Activated CD4-positive, alpha-beta memory T cell treated with anti-CD3 and anti-CD28 coated beads for 36 hours (primary cell): ENCODE data around the gene S100A13. TPM values are rescaled to one million over a fixed set of nuclear protein-coding genes. Genes with fewer than 3 reads are reported as not detected.
A peak's percentile ranks its signal among the peaks of the same experiment; 100 is the strongest.

Source experiments
- CTCF ChIA-PET: fragments of 350-600 bp; sonication (Branson Sonifier 250); formaldehyde crosslinking; loops from one replicate; lab custom pipeline; 2021; ENCODE audit warnings: antibody characterized with exemption, inconsistent platforms; lab: Charles Lee
- POLR2A ChIA-PET: fragments of 350-600 bp; sonication (Branson Sonifier 250); formaldehyde crosslinking; loops from one replicate; lab custom pipeline; 2021; ENCODE audit warnings: antibody characterized with exemption; lab: Charles Lee
- DNase-seq: peaks from one replicate; pipeline ENCODE4 v3.0.0-alpha.2; 2020
- H3K27ac Mint-ChIP-seq: one replicate; pipeline ENCODE4 v1.8.0; 2021; ENCODE audit warnings: mixed read lengths
- H3K27me3 Mint-ChIP-seq: one replicate; pipeline ENCODE4 v1.8.0; 2021; ENCODE audit warnings: mixed read lengths
- H3K36me3 Mint-ChIP-seq: one replicate; pipeline ENCODE4 v1.8.0; 2021; ENCODE audit warnings: mixed read lengths
- H3K4me1 Mint-ChIP-seq: one replicate; pipeline ENCODE4 v1.8.0; 2021; ENCODE audit warnings: low read depth, mixed read lengths
- H3K4me3 Mint-ChIP-seq: one replicate; pipeline ENCODE4 v1.8.0; 2021; ENCODE audit warnings: mild to moderate bottlenecking, mixed read lengths
- H3K9me3 Mint-ChIP-seq: one replicate; pipeline ENCODE4 v1.8.0; 2021; ENCODE audit warnings: mixed read lengths
- intact Hi-C: fragments of 100-400 bp; cut with micrococcal nuclease; formaldehyde crosslinking; loops from one replicate; pipeline ENCODE4 v1.15.1; 2023
- total RNA-seq, 2 experiments: library from RNA; stranded (reverse); gene quantifications; one replicate each; pipeline ENCODE4 v1.2.3, GENCODE V29; 2021

The S100A13 gene
- total RNA-seq, 2 experiments from 2014 or later = 11.6 to 13.6 TPM

DNA sequence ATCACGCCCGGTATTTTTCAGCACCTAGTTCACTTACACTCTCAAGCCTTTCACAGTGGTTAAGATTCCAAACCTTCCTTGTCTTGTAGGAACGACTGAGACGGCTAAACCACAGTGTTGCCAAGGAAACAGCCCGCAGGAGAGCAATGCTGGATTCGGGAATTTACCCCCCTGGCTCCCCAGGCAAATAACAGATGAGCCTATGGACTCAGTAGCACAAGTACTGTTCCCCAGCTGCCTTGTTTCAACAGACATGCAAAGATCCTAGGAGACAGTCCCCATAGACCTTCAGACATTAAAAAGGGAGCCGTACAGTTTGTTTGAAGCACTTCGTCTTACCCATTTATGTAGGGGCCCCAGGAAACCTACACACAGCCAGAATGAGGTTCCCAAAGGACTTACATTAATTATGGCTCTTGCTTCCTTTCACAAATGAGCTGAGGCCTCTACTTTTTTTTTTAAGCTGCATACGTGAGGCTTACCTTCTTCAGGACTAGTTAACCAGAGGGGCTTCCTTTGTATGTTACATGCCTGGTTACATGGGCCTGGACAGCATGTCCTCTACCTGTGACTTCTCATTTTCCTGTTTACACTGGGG, 33.9 kb upstream of the S100A13 start:
- peaks cover 50% of the 10 kb centered on the region for H3K36me3 Mint-ChIP-seq
- intact Hi-C loops = no loop called here
- DNase-seq = no peak
- H3K9me3 Mint-ChIP-seq = no peaks in the 10 kb centered on the region
- no peak overlapping the region for H3K4me3 Mint-ChIP-seq
- H3K27me3 Mint-ChIP-seq = no peaks in the 10 kb centered on the region
- CTCF ChIA-PET = no interaction called here
- H3K4me1 Mint-ChIP-seq = peaks cover 17% of the 10 kb centered on the region
- H3K27ac Mint-ChIP-seq = no peak overlapping the region
- POLR2A ChIA-PET = interaction anchor here (0.7 to 1.5 kb wide), 3 partner anchors 14 to 126 kb away, joined by 3 read pairs; partner anchors contain the start of gene S100A6

DNA sequence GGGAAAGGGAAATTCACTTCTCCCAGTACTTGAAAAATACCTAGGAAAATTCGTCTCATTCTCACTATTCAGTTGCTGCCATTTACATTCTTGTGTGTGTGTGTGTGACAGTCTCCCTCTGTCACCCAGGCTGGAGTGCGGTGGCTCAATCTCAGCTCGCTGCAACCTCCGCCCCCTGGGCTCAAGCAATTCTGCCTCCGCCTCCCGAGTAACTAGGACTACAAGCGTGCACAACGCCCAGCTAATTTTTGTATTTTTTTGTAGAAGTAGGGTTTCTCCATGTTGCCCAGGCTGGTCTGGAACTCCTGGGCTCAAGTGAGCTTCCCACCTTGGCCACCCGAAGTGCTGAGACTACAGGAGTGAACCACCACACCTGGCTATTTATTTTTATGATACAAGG, 32.4 kb upstream of the S100A13 start:
- no peaks in the 10 kb centered on the region for H3K27me3 Mint-ChIP-seq
- no peaks in the 10 kb centered on the region for H3K9me3 Mint-ChIP-seq
- H3K4me3 Mint-ChIP-seq = peak overlapping the region; percentile 93
- intact Hi-C loops = loop anchor here (5.0 to 10.0 kb wide), 2 partner anchors 92 to 1345 kb away; partner anchors contain the start of genes S100A2 and ZBTB7B
- peaks cover 17% of the 10 kb centered on the region for H3K4me1 Mint-ChIP-seq
- H3K36me3 Mint-ChIP-seq = peaks cover 35% of the 10 kb centered on the region
- ChIA-PET CTCF (interaction anchor here (1.0 to 1.7 kb wide), 6 partner anchors 13 to 149 kb away, joined by 3 to 6 read pairs (median 4); partner anchors contain the start of gene CHTOP), POLR2A (interaction anchor here (0.6 to 2.6 kb wide), 5 partner anchors 11 to 331 kb away, joined by 4 to 12 read pairs (median 7); partner anchors contain the start of genes CHTOP, ILF2 and RPS27)
- H3K27ac Mint-ChIP-seq = peak overlapping the region; percentile 82
- no peak for DNase-seq

DNA sequence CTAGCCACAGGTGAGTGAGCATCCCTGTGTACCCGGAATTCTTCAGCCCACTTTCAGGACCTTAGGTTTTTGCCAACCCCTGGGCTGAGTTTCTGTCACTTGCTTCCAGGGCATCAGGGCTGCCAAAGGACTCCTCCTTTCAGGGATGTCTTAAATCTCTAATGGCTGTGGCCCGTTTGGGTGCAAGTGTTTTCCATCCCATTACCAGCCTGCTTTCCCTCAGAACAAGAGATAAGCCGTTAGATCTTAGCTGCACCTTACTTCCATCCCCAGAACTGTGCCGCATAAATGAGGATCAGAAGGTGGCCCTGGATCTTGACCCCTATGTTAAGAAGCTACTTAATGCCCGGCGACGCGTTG, 31.9 kb upstream of the S100A13 start:
- no peaks in the 10 kb centered on the region for H3K27me3 Mint-ChIP-seq
- POLR2A ChIA-PET = interaction anchor here (1.3 to 2.6 kb wide), 6 partner anchors 9 to 331 kb away, joined by 4 to 16 read pairs (median 9); partner anchors contain the start of genes CHTOP, ILF2 and RPS27
- intact Hi-C loops = loop anchor here (5.0 to 10.0 kb wide), 2 partner anchors 92 to 1346 kb away; partner anchors contain the start of genes S100A2 and ZBTB7B
- peaks cover 17% of the 10 kb centered on the region for H3K4me1 Mint-ChIP-seq
- H3K36me3 Mint-ChIP-seq = peaks cover 31% of the 10 kb centered on the region
- DNase-seq = no peak
- no peaks in the 10 kb centered on the region for H3K9me3 Mint-ChIP-seq
- H3K4me3 Mint-ChIP-seq = peak overlapping the region; percentile 93
- CTCF ChIA-PET = interaction anchor here (0.6 to 1.7 kb wide), 7 partner anchors 13 to 149 kb away, joined by 3 to 6 read pairs (median 3); partner anchors contain the start of gene CHTOP
- peak overlapping the region; percentile 82 for H3K27ac Mint-ChIP-seq

DNA sequence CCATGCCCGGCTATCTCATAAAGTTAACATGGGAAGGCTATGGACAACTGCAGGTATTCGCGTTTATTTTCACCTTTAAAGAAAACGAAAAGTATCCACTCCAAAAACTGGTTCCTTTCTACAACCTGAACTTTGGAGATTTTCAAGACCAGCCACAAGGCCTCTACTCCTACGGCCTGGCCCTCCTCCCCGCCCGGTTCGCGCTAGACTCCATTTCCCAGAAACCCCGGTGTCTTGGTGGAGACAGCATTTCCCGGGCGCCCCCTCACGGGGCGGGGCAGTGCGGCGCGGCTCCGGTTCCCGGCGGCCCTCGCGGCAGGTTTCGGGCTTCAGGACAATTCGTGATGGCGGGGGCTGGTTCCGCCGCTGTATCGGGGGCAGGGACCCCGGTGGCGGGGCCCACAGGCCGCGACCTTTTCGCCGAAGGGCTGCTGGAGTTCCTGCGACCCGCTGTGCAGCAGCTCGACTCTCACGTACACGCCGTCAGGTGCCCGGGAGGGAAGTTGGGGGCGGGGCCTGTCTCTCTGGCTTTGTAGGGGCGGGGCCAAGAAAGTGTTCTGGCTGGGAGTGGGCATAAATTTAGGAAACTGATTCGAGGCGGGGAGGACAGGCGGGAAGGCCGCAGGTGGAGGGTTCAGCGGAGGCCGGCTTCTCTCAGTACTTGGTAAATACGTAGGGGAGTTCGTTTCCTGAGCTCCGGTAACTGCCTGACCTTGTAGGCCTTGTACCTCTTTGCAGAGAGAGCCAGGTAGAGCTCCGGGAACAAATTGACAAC, 31.3 kb upstream of the S100A13 start, which contains the start of gene SNAPIN:
TSS of gene SNAPIN (plus strand) at position 304 of the 775 bp plus-strand sequence. CDS start at position 345, 41 bp downstream.
- no peaks in the 10 kb centered on the region for H3K27me3 Mint-ChIP-seq
- no peaks in the 10 kb centered on the region for H3K9me3 Mint-ChIP-seq
- intact Hi-C loops = loop anchor here (1.0 to 10.0 kb wide), 4 partner anchors 13 to 1346 kb away; partner anchors contain the start of genes CHTOP, S100A2 and ZBTB7B
- peak; percentile 95 for DNase-seq
- H3K4me1 Mint-ChIP-seq = peaks cover 17% of the 10 kb centered on the region
- H3K36me3 Mint-ChIP-seq = peaks cover 27% of the 10 kb centered on the region
- H3K4me3 Mint-ChIP-seq = peak within 1 kb of the TSS; percentile 93
- ChIA-PET POLR2A (interaction anchor here (1.3 to 2.6 kb wide), 6 partner anchors 9 to 332 kb away, joined by 4 to 16 read pairs (median 9); partner anchors contain the start of genes CHTOP, ILF2 and RPS27), CTCF (interaction anchor here (0.6 to 1.7 kb wide), 7 partner anchors 14 to 148 kb away, joined by 3 to 6 read pairs (median 3); partner anchors contain the start of gene CHTOP)
- H3K27ac Mint-ChIP-seq = peak within 1 kb of the TSS; percentile 82

DNA sequence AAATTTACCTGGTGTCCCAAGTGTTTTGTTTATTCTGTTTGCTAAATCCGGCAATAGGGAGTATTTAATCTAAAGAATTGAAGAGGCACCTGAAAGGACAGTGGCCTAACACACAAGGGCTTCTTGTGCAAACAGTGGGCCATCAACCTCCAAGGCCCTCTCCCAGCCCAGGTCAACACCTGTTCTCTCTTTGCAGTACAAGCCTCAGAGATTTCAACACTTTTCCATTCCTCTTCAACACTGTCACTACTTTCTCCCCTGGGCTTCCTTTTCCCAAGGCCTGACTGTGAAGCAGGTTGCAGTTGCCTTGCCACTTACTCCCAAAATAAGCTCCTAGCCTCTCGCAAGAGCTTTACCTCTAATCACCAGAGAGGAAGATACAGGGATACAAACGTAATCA, 28.0 kb upstream of the S100A13 start:
- H3K36me3 Mint-ChIP-seq = peaks cover 1% of the 10 kb centered on the region
- no peak overlapping the region for H3K4me3 Mint-ChIP-seq
- DNase-seq = no peak
- CTCF ChIA-PET = interaction anchor here (1.3 kb wide), 1 partner anchor 145 kb away, joined by 4 read pairs; no protein-coding TSS in a partner anchor
- no peak overlapping the region for H3K27ac Mint-ChIP-seq
- POLR2A ChIA-PET = no interaction called here
- no peaks in the 10 kb centered on the region for H3K9me3 Mint-ChIP-seq
- intact Hi-C loops = loop anchor here (5.0 to 10.0 kb wide), 2 partner anchors 88 to 1349 kb away; partner anchors contain the start of genes S100A2 and ZBTB7B
- peaks cover 15% of the 10 kb centered on the region for H3K4me1 Mint-ChIP-seq
- no peaks in the 10 kb centered on the region for H3K27me3 Mint-ChIP-seq

DNA sequence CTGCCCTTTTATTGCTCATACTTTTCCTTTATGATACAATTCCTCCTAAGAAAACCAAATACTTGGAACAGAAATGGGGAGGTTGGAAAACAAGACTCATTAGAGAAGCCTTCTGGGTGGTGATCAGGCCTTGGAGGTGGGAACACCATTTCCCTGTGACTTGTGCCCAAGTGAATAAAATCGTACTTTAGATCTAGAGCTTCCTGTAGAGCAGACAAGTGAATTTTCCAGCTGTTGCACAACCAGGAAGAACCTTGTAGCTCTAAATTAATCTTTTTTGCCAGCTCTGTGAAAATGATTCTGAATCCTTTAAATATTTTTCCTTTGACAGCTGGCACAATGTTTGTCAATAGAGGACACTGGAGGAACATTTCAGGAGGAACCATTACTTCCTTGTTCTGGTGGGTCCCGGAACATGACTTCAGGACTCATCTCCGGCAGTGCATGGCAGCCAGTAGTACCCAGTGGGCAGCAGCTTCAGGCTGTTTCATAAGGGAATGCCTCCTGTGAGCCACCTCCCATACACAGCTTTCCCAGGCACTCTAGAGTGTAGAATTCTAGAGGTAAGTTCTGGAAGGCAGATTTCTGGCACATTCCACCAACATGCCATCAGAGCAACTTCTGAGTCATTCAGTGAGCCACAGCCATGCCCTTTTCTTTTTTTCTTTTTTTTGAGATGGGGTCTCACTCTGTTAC, 25.6 kb upstream of the S100A13 start:
- ChIA-PET POLR2A (interaction anchor here (2.4 kb wide), 1 partner anchor 19 kb away, joined by 6 read pairs; the partner anchor contains the start of gene CHTOP), CTCF (interaction anchor here (1.4 to 2.1 kb wide), 2 partner anchors 121 to 143 kb away, joined by 4 to 7 read pairs; no protein-coding TSS in a partner anchor)
- Mint-ChIP-seq H3K4me1 (peaks cover 16% of the 10 kb centered on the region), H3K4me3 (no peak overlapping the region), H3K27ac (no peak overlapping the region), H3K9me3 (no peaks in the 10 kb centered on the region), H3K36me3 (no peaks in the 10 kb centered on the region), H3K27me3 (no peaks in the 10 kb centered on the region)
- intact Hi-C loops = loop anchor here (10.0 kb wide), 1 partner anchor 1352 kb away; the partner anchor contains the start of gene ZBTB7B
- no peak for DNase-seq

DNA sequence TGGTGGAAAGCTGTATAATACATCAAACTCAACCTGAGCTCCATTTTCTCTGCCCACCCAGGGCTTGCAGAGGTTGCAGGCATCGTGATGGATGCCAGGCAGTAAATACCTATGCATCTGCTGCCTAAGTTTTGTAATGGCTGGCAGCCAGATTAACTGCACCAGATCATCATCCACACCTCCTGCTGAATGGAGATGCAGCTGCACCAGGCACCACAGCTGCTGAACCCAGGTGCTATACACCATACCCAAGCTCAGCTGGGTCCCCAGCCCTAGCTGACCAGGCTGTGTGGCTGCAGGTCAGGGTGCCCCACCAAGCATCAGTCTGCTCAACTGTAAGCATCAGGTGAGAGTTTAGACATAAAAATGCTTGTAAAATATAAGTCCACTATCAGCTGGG, 24.5 kb upstream of the S100A13 start:
- intact Hi-C loops = loop anchor here (10.0 kb wide), 1 partner anchor 1353 kb away; the partner anchor contains the start of gene ZBTB7B
- Mint-ChIP-seq H3K4me3 (no peak overlapping the region), H3K9me3 (no peaks in the 10 kb centered on the region), H3K36me3 (peaks cover 2% of the 10 kb centered on the region), H3K27me3 (no peaks in the 10 kb centered on the region), H3K27ac (no peak overlapping the region), H3K4me1 (peaks cover 21% of the 10 kb centered on the region)
- CTCF ChIA-PET = interaction anchor here (0.9 to 2.1 kb wide), 5 partner anchors 14 to 157 kb away, joined by 3 to 7 read pairs (median 4); no protein-coding TSS in a partner anchor
- POLR2A ChIA-PET = interaction anchor here (0.7 to 2.4 kb wide), 4 partner anchors 13 to 76 kb away, joined by 3 to 6 read pairs (median 4); partner anchors contain the start of genes CHTOP and INTS3
- no peak for DNase-seq

DNA sequence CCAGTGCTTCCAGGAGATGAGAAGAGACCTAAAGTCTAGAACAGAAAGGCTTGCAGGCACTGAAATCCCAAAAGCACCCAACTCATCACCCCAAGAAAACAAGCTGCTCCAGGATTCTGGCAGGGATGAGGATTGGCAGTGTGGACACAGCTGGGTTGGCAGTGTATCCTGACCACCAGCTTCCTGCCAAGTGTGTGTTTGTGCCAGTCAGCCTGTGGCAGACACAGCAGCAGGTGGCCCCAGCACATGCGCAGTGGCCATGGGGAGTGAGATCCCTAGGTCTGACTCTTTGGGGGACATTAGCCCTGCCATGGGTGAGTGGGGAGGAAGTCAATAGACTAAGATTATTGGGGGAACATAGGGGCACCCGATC, 22.5 kb upstream of the S100A13 start:
- Mint-ChIP-seq H3K27me3 (no peaks in the 10 kb centered on the region), H3K27ac (peak overlapping the region; percentile 43)

DNA sequence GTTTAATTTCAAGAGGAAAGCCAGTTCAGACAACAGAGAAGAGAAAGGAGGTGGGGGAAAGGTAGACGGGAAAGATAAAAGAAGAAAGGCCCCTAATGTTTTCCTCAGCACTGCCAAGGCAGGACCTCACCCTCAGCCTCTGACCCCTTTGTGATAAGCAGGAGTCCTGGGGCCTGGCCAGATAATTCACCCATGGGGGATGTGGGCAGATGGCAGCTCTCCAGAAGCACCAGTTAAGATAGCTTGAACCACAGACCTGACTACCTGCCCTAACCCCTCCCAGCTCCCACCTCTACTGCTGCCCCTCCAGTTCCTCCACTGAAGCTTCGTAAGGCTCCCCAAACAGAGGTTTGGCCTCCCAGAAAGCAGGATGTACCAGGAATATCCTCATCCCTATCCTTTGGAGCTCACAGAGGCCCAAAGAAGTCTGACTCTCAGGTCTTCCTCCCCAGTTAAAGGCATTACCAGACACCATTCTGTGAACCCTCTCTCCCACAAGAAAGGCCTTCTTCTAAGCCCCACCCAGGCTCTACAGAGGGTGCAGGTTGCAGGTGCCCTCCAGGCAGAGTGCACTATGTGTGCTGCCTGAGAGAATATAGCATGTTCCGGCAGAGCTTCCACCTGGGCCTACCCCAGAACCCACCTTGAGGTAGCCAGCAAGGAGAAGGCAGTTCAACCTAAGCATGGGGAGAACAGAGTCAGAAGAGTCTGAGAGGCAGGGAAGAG, 22.0 kb upstream of the S100A13 start:
- intact Hi-C loops = no loop called here
- Mint-ChIP-seq H3K27ac (peak overlapping the region; percentile 43), H3K36me3 (peaks cover 22% of the 10 kb centered on the region), H3K27me3 (no peaks in the 10 kb centered on the region), H3K4me3 (no peak overlapping the region), H3K4me1 (peaks cover 27% of the 10 kb centered on the region), H3K9me3 (no peaks in the 10 kb centered on the region)
- POLR2A ChIA-PET = interaction anchor here (0.8 to 4.1 kb wide), 3 partner anchors 9 to 15 kb away, joined by 6 to 24 read pairs (median 6); partner anchors contain the start of gene CHTOP
- CTCF ChIA-PET = interaction anchor here (0.6 kb wide), 1 partner anchor 23 kb away, joined by 3 read pairs; no protein-coding TSS in a partner anchor
- DNase-seq = no peak

More for the DNA sequence above, 22.5 kb upstream of the S100A13 start:
- POLR2A ChIA-PET = interaction anchor here (0.8 to 4.1 kb wide), 3 partner anchors 10 to 15 kb away, joined by 6 to 24 read pairs (median 6); partner anchors contain the start of gene CHTOP
- no peak for DNase-seq
- Mint-ChIP-seq H3K9me3 (no peaks in the 10 kb centered on the region), H3K4me1 (peaks cover 25% of the 10 kb centered on the region), H3K4me3 (no peak overlapping the region), H3K36me3 (peaks cover 18% of the 10 kb centered on the region)
- CTCF ChIA-PET = no interaction called here
- intact Hi-C loops = loop anchor here (10.0 kb wide), 1 partner anchor 1355 kb away; the partner anchor contains the start of gene ZBTB7B

DNA sequence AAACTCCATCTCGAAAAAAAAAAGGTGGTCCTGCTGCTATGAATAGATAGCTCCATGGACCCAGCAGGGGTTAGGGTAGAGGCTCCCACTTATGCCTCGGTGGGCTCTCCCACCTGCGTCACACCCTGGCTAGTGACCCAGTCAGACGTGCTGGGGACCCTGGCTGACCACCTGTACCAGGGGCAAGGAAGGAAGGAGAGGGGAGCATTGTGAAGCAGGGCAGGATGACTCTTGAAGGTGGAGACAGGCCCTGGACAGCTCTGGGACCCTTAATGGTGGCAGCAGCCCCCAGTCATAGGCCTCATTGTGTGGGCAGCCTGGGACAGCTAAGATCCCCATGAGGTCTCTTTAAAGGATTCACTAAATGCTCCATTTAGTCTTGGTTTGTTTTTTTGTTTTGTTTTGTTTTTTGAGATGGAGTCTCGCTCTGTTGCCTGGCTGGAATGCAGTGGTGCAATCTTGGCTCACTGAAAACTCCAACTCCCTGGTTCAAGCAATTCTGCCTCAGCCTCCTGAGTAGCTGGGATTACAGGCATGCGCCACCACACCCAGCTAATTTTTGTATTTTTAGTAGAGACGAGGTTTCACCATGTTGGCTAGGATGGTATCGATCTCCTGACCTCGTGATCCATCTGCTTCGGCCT, 20.8 kb upstream of the S100A13 start:
- H3K4me1 Mint-ChIP-seq = peaks cover 37% of the 10 kb centered on the region

More for the DNA sequence above, 20.8 kb upstream of the S100A13 start:
- DNase-seq = no peak
- Mint-ChIP-seq H3K36me3 (peaks cover 33% of the 10 kb centered on the region), H3K9me3 (no peaks in the 10 kb centered on the region), H3K4me3 (no peak overlapping the region), H3K27ac (no peak overlapping the region), H3K27me3 (no peaks in the 10 kb centered on the region)
- intact Hi-C loops = no loop called here
- ChIA-PET CTCF (no interaction called here), POLR2A (interaction anchor here (0.5 to 4.1 kb wide), 6 partner anchors 10 to 137 kb away, joined by 3 to 24 read pairs (median 4); partner anchors contain the start of genes CHTOP and SNAPIN)
